H4 (cell line): Measurements from ENCODE around the gene DUOX1. TPM values are rescaled to one million over a fixed set of nuclear protein-coding genes. Genes with fewer than 3 reads are reported as not detected.

ENCODE experiments used
- DNase-seq: peaks from one replicate; pipeline ENCODE4 v3.0.0-alpha.2; 2015; ENCODE audit warnings: low spot score
- total RNA-seq: library from RNA; depleted of rRNA; stranded (reverse); fragments of >200 nt; shearing (Covaris generic); gene quantifications from 2 replicates; pipeline ENCODE4 v1.2.3, GENCODE V29; 2014; rRNA removed

DUOX1 gene
- total RNA-seq, 1 experiment from 2014 or later: not detected

GRCh38 chr15:45187894-45188830 is 58.4 kb downstream of the DUOX1 start, which contains the start of gene SHF:
TSS of gene SHF (minus strand) at chr15:45187966. CDS start at chr15:45187951, 15 bp downstream.
- DNase-seq: no peak

- no peak for DNase-seq
These were observed 67.7 kb downstream of the DUOX1 start for GRCh38 chr15:45197512-45197911.

- DNase-seq: peak; percentile 95
These were observed 68.7 kb downstream of the DUOX1 start for GRCh38 chr15:45198337-45199135.

GRCh38 chr15:45199136-45199810 is 69.5 kb downstream of the DUOX1 start:
- no peak for DNase-seq

- peak; percentile 96 for DNase-seq
These were observed 70.4 kb downstream of the DUOX1 start for GRCh38 chr15:45200001-45200798.

GRCh38 chr15:45200799-45201556 is 71.2 kb downstream of the DUOX1 start:
- DNase-seq: peak; percentile 85

- DNase-seq: no peak
These were observed 71.7 kb downstream of the DUOX1 start for GRCh38 chr15:45201557-45201859.

- DNase-seq: no peak
These were observed 72.1 kb downstream of the DUOX1 start for GRCh38 chr15:45201869-45202268.

GRCh38 chr15:45203182-45203581 is 73.4 kb downstream of the DUOX1 start:
- DNase-seq: no peak

- peak; percentile 68 for DNase-seq
These were observed 75.4 kb downstream of the DUOX1 start for GRCh38 chr15:45205192-45205591.

- no peak for DNase-seq
These were observed 82.7 kb downstream of the DUOX1 start for GRCh38 chr15:45212493-45212892.

Other genes with a start within 250 kb of the DUOX1 start
- gene TERB2, start 173.3 kb upstream of the DUOX1 start, total RNA-seq: not detected in 2 replicates
- 38.8 and 41.2 TPM in 2 replicates for gene SORD, start 106.8 kb upstream of the DUOX1 start, total RNA-seq
- gene DUOX2, start 15.8 kb upstream of the DUOX1 start, total RNA-seq: 0.04 TPM in 1 of 2 replicates, not detected in the other
- gene DUOXA2, start 15.7 kb upstream of the DUOX1 start, total RNA-seq: not detected in 2 replicates
- gene DUOXA1, start 115 bp upstream of the DUOX1 start, total RNA-seq: not detected in 2 replicates
- 2.7 and 5.1 TPM in 2 replicates for gene SHF, start 58.0 kb downstream of the DUOX1 start, total RNA-seq
- gene SLC28A2, start 122.2 kb downstream of the DUOX1 start, total RNA-seq: not detected in 2 replicates
- 0.78 and 1.2 TPM in 2 replicates for gene GATM, start 248.6 kb downstream of the DUOX1 start, total RNA-seq